ENCODE results near the gene RSRC1.

GRCh38 chr3:158395421-158395820 lies 285.5 kb downstream of the RSRC1 start:
- TF ChIP-seq SIN3A (IDR thresholded peaks at IDR 0.05; ENCODE audit: borderline replicate concordance, insufficient read depth, low read depth, low read length), result no peak
- no peak for TF ChIP-seq CTCF (IDR thresholded peaks at IDR 0.05)
- TF ChIP-seq TCF7L2 (IDR thresholded peaks at IDR 0.05; ENCODE audit: low read depth, low read length), result no peak
